HS-27A (cell line): ENCODE data around the gene UNC119.

Source experiments
- DNase-seq: peaks from one replicate; pipeline ENCODE4 v3.0.0-alpha.2; 2012; ENCODE audit warnings: low read depth, missing footprints

The UNC119 gene

GRCh38 chr17:28498652-28499363, 53.6 kb downstream of the UNC119 start:
- DNase-seq, result no peak

GRCh38 chr17:28497931-28498330, 54.5 kb downstream of the UNC119 start:
- DNase-seq, result no peak
